GM10266 (cell line): Measurements from ENCODE around the gene EPB41.
"Not testable (repeated sequence)": the region's sequence is repeated elsewhere in the genome, so short reads cannot be mapped to it uniquely, and the experiment has no call there.

Source experiments
- DNase-seq: peaks from one replicate; pipeline ENCODE4 v3.0.0; 2012; ENCODE audit errors: extremely low spot score
- TF ChIP-seq, protein P1 (sequence below): IDR thresholded peaks from 2 replicates; pipeline ENCODE4 v1.5.1; 2012; ENCODE audit warnings: mild to moderate bottlenecking, low read depth; ENCODE audit not compliant: control insufficient read depth, insufficient read depth; ENCODE audit errors: missing control alignments

Gene EPB41

DNA sequence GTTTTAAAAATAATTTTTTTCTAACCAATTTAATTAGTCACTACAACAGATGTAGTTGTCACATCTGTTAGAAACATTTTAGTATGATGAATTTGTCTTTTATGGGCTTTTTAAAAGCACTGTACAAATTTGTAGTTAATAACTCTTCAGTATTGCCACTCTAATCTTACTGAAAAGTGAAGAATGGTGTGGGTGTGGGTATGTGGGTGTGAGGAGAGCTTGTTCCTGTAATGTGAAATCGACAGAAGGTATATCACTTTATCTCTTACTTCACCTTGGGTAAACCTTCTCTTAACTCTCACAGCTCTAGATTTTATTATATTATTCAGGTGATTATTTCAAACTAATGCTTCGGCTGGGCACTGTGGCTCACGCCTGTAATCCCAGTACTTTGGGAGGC, 166.8 kb downstream of the EPB41 start:
- no peak for DNase-seq
- TF ChIP-seq, protein P1, sequence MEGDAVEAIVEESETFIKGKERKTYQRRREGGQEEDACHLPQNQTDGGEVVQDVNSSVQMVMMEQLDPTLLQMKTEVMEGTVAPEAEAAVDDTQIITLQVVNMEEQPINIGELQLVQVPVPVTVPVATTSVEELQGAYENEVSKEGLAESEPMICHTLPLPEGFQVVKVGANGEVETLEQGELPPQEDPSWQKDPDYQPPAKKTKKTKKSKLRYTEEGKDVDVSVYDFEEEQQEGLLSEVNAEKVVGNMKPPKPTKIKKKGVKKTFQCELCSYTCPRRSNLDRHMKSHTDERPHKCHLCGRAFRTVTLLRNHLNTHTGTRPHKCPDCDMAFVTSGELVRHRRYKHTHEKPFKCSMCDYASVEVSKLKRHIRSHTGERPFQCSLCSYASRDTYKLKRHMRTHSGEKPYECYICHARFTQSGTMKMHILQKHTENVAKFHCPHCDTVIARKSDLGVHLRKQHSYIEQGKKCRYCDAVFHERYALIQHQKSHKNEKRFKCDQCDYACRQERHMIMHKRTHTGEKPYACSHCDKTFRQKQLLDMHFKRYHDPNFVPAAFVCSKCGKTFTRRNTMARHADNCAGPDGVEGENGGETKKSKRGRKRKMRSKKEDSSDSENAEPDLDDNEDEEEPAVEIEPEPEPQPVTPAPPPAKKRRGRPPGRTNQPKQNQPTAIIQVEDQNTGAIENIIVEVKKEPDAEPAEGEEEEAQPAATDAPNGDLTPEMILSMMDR, result no peak

DNA sequence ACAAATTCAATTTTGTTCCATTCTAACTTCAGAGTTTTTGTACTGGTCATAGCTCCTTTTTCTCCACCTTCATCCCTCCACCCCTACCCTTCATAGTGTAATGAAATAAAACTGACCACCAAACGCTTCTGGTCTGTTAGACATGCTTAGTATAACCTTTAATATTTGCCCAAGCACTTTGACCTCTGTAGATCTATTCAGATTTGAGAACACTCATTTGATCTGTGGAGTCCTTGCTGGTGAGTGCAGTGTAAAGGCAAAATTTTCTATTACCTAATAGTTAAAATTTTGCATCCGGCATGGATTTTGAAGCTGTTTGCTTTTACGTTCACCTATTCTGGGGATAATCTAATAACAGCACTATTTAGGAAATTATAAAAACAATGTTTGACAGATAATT, 168.2 kb downstream of the EPB41 start:
- DNase-seq, result no peak
- TF ChIP-seq, protein P1, result no peak

DNA sequence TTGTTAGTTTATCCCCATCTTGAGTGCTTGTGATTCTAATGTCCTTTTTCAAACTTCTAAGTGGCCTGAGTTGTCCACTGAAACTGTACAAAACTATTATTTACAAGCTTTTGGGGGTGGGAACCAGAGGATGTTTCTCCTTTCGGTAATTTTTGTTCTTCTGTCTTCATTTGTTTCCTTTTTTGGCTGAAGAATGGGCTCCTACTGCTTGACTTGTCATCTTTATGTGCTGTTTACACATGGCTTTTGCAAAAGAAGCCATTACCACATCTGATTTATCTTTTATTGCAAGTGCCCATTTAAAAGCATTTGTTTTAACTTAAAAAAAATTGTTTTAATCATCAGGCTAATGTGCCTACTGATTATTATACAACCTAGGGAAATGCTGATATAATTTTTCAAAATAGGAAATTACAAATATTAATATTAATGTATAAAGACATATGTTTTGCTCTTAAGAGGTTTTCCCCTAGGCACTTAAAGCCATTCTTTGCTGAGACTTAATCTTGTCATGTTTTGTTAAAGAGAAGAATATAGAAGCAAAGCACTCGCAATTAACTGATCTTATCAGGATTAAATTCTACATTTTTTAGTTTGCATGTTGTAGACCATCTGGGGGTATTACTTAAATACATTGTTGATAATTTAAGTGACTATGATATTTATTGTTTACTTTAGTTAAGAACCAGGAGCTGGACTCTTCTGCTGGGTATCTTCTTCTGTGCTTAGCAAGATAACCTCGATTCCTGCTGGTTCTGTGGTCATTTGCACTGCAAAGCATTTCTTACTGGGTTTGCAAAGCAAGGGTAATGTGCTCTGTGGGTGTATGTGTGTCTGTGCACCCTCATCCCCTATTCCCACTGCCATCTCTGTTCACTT, 169.2 kb downstream of the EPB41 start:
- TF ChIP-seq, protein P1, result no peak
- no peak for DNase-seq

DNA sequence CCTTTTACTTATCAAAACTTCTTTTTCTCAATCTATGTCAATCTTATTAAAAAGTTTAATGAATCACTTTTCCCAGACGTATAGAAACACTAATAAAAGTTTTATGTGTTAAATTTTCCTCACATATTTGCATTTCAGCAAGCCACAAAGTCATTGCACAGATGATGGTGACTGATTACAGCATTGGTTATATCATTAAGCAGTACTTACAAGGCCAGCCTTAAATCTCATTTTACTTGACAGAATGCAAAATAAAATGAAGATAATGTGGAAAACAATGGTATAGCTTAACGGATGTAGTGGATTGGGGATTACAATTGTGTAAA, 169.8 kb downstream of the EPB41 start:
- TF ChIP-seq, protein P1, result no peak
- no peak for DNase-seq

DNA sequence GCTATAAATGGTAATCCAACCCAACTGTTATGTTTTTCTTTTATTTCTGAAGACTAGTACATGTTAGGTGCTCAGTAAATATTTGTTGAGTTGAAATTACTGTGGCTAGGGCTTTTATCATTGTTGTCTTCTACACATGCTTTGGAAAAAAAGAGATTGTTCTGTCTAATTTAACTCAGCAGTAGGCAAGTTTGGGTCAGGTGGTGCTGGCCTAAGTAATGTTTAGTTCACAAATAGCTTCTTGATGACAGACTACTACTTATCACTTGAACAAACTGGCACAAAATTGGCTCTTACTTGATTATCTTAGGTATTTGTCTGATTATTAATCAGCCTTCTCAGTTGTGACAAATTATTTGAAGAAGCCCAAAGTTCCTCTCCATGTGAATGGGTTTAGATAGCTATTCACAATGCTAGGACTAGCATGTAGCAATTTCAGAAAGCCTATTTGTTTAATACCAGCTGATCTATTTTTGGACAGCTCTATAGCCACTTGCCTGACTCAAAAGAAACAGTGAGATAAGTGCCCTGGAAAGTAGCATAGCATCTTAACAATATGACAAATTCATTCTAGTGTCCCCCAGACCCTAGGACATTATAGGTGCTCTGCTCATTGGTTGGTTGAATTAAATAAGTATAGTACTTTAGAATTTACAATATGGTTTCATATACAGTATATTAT, 176.7 kb downstream of the EPB41 start:
- no peak for DNase-seq

DNA sequence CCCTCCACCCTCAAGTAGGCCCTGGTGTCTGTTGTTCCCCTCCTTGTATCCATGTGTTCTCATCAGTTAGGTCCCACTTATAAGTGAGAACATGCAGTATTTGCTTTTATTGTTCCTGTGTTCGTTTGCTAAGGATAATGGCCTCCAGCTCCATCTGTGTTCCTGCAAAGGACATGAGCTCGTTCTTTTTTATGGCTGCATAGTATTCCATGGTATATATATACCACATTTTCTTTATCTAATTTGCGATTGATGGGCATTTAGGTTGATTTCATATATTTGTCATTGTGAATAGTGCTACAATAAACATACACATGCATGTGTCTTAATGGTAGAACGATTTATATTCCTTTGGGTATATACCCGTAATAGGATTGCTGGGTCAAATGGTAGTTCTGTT, 178.3 kb downstream of the EPB41 start:
- not testable (repeated sequence) for DNase-seq

More for the DNA sequence above, 176.7 kb downstream of the EPB41 start:
- TF ChIP-seq, protein P1, result no peak

DNA sequence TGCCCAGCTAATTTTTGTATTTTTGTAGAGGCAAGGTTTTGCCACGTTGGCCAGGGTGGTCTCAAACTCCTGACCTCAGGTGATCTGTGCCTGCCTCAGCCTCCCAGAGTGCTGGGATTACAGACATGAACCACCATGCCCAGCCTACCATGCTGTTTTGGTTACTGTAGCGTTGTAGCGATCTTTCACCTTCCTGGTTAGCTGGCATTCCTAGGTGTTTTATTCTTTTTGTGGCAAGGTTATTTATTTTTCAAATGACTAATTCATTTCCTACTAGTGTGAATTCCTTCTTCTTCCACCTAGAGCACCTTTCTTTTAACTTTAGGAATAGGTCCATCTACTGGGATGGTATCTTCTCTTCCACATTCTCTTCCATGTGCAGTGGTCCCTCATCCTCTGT, 180.1 kb downstream of the EPB41 start:
- DNase-seq, result no peak
- TF ChIP-seq, protein P1, result no peak
